CD4-positive, alpha-beta memory T cell (primary cell): ENCODE data around the gene TNP2. TPM values are rescaled to one million over a fixed set of nuclear protein-coding genes. Genes with fewer than 3 reads are reported as not detected.

Experiments used
- CTCF ChIA-PET: fragments of 350-600 bp; sonication (Branson Sonifier 250); formaldehyde crosslinking; loops from one replicate; lab custom pipeline; 2021; ENCODE audit warnings: inconsistent platforms; ENCODE audit not compliant: partially characterized antibody; lab: Charles Lee
- POLR2A ChIA-PET: fragments of 350-600 bp; sonication (Branson Sonifier 250); formaldehyde crosslinking; loops from one replicate; lab custom pipeline; 2021; ENCODE audit not compliant: partially characterized antibody; lab: Charles Lee
- DNase-seq, 5 donors: peaks; one replicate each; pipeline versions ENCODE4 v3.0.0 to v3.0.0-alpha.2; 2020 to 2022; ENCODE audit warnings: mixed read lengths in 1 of 5
- H3K27ac ChIP-seq: one replicate; pipeline ENCODE4 v1.7.0; 2013; ENCODE audit warnings: low read depth, low read length
- H3K27me3 ChIP-seq: 2 replicates; pipeline ENCODE4 v1.7.0; 2013; ENCODE audit warnings: mild to moderate bottlenecking, low read length, moderate library complexity; ENCODE audit not compliant: insufficient read depth
- H3K36me3 ChIP-seq: 2 replicates; pipeline ENCODE4 v1.7.0; 2013; ENCODE audit warnings: mild to moderate bottlenecking, low read length, moderate library complexity; ENCODE audit not compliant: insufficient read depth
- H3K4me1 ChIP-seq: 2 replicates; pipeline ENCODE4 v1.7.0; 2013; ENCODE audit warnings: mild to moderate bottlenecking, low read length, moderate library complexity; ENCODE audit not compliant: insufficient read depth
- H3K4me3 ChIP-seq, 2 donors: one replicate each; pipeline ENCODE4 v1.7.0; 2013; ENCODE audit warnings: low read length in 2 of 2, mild to moderate bottlenecking in 1 of 2
- H3K9me3 ChIP-seq, 2 donors: one replicate each; pipeline ENCODE4 v1.7.0; 2013; ENCODE audit warnings: low read length in 2 of 2, control low read depth in 1 of 2; ENCODE audit not compliant: control insufficient read depth in 1 of 2
- H3K27ac Mint-ChIP-seq, 7 donors: one replicate each; pipeline ENCODE4 v1.8.0; 2020 to 2021; ENCODE audit warnings: mixed read lengths in 7 of 7, mild to moderate bottlenecking in 6 of 7, inconsistent platforms in 3 of 7, moderate library complexity in 3 of 7
- H3K27me3 Mint-ChIP-seq, 2 donors: one replicate each; pipeline ENCODE4 v1.8.0; 2020 to 2021; ENCODE audit warnings: mixed read lengths in 2 of 2
- H3K36me3 Mint-ChIP-seq, 2 donors: one replicate each; pipeline ENCODE4 v1.8.0; 2020 to 2021; ENCODE audit warnings: mixed read lengths in 2 of 2, inconsistent platforms in 1 of 2, mild to moderate bottlenecking in 1 of 2
- H3K4me1 Mint-ChIP-seq, 4 donors: one replicate each; pipeline ENCODE4 v1.8.0; 2020 to 2021; ENCODE audit warnings: mixed read lengths in 4 of 4, mild to moderate bottlenecking in 1 of 4
- H3K4me3 Mint-ChIP-seq, 8 donors: one replicate each; pipeline ENCODE4 v1.8.0; 2020 to 2021; ENCODE audit warnings: mixed read lengths in 8 of 8, mild to moderate bottlenecking in 7 of 8, moderate library complexity in 6 of 8, inconsistent platforms in 3 of 8
- H3K9me3 Mint-ChIP-seq, 8 donors: one replicate each; pipeline ENCODE4 v1.8.0; 2020 to 2021; ENCODE audit warnings: mixed read lengths in 8 of 8, mild to moderate bottlenecking in 5 of 8, inconsistent platforms in 3 of 8, moderate library complexity in 1 of 8
- intact Hi-C: fragments of 100-400 bp; cut with micrococcal nuclease; formaldehyde crosslinking; loops from one replicate; pipeline ENCODE4 v1.15.1; 2023
- polyA plus RNA-seq, 2 donors: library from polyadenylated mRNA; unstranded; fragments of 300-500 nt; fragmentation: Illumina TruSeq; gene quantifications; one replicate each; pipeline ENCODE4 v1.2.3, GENCODE V29; 2021
- total RNA-seq, 2 experiments: library from RNA; stranded (reverse); gene quantifications; one replicate each; pipeline ENCODE4 v1.2.3, GENCODE V29; 2021

TNP2 gene
- total and polyA plus RNA-seq, 4 experiments from 2014 or later = not detected

DNA sequence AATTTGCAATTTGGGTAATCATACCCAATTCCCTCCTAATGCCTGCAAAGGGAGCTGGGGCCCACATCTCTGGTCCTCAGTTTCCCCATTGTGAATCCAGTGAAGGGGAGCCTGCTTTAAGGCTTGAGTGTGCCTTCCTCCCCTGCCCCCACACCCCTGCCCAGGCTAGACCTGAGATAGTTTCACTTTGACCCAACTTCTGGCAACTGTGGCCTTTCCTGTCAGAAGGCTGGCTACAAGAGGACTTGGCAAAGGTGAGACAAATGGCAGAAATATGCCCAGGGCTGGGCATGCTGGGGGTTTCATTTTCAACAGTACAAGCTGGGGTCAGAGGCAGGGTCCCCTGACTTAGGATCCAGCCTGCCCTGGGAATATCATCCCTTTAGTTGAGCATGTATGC, 23.1 kb downstream of the TNP2 start:
- no peak for DNase-seq
- no peak overlapping the region for H3K4me3 Mint-ChIP-seq
- peaks cover 0 to 8% of the 10 kb centered on the region in 2 donors for H3K36me3 Mint-ChIP-seq
- H3K9me3 Mint-ChIP-seq = peaks cover 0 to 2% (median 0%) of the 10 kb centered on the region in 8 donors
- intact Hi-C loops = no loop called here
- peaks cover 7% of the 10 kb centered on the region for H3K4me1 ChIP-seq
- H3K27ac Mint-ChIP-seq = no peak overlapping the region
- no peaks in the 10 kb centered on the region for H3K27me3 ChIP-seq
- no peak overlapping the region for H3K4me3 ChIP-seq
- H3K4me1 Mint-ChIP-seq = peaks cover 5 to 22% (median 7%) of the 10 kb centered on the region in 4 donors
- H3K9me3 ChIP-seq = no peaks in the 10 kb centered on the region
- H3K27ac ChIP-seq = no peak overlapping the region
- ChIA-PET CTCF (interaction anchor here (0.9 to 1.8 kb wide), 3 partner anchors 9 to 429 kb away, joined by 3 to 17 read pairs (median 4); no protein-coding TSS in a partner anchor), POLR2A (interaction anchor here (1.4 to 2.9 kb wide), 2 partner anchors 8 to 13 kb away, joined by 8 to 9 read pairs; no protein-coding TSS in a partner anchor)
- H3K36me3 ChIP-seq = no peaks in the 10 kb centered on the region
- H3K27me3 Mint-ChIP-seq = no peaks in the 10 kb centered on the region

- Mint-ChIP-seq H3K36me3 (peaks cover 0 to 3% of the 10 kb centered on the region in 2 donors), H3K4me1 (peaks cover 4 to 15% (median 8%) of the 10 kb centered on the region in 4 donors), H3K9me3 (no peaks in the 10 kb centered on the region), H3K27me3 (no peaks in the 10 kb centered on the region), H3K4me3 (no peak overlapping the region), H3K27ac (peak overlapping the region in 3 of 7 donors; percentile 22 to 88 (median 72))
- Histone ChIP-seq H3K4me1 (peaks cover 15% of the 10 kb centered on the region), H3K36me3 (no peaks in the 10 kb centered on the region), H3K27me3 (no peaks in the 10 kb centered on the region), H3K4me3 (no peak overlapping the region), H3K27ac (no peak overlapping the region), H3K9me3 (no peaks in the 10 kb centered on the region)
- POLR2A ChIA-PET = interaction anchor here (1.4 kb wide), 1 partner anchor 9 kb away, joined by 8 read pairs; no protein-coding TSS in a partner anchor
- intact Hi-C loops = no loop called here
- CTCF ChIA-PET = interaction anchor here (1.8 kb wide), 1 partner anchor 10 kb away, joined by 17 read pairs; no protein-coding TSS in a partner anchor
- no peak for DNase-seq
Observed at GRCh38 chr16:11245222-11245737, 23.8 kb downstream of the TNP2 start.

- Mint-ChIP-seq H3K4me1 (peaks cover 7 to 13% (median 10%) of the 10 kb centered on the region in 4 donors), H3K4me3 (no peak overlapping the region), H3K36me3 (no peaks in the 10 kb centered on the region), H3K9me3 (no peaks in the 10 kb centered on the region), H3K27me3 (no peaks in the 10 kb centered on the region), H3K27ac (no peak overlapping the region)
- no peak overlapping the region for H3K27ac ChIP-seq
- no peaks in the 10 kb centered on the region for H3K36me3 ChIP-seq
- H3K9me3 ChIP-seq = no peaks in the 10 kb centered on the region
- ChIA-PET POLR2A (interaction anchor here (0.8 to 1.2 kb wide), 2 partner anchors 9 to 12 kb away, joined by 3 to 5 read pairs; no protein-coding TSS in a partner anchor), CTCF (interaction anchor here (1.6 kb wide), 1 partner anchor 279 kb away, joined by 3 read pairs; no protein-coding TSS in a partner anchor)
- intact Hi-C loops = no loop called here
- no peak overlapping the region for H3K4me3 ChIP-seq
- no peaks in the 10 kb centered on the region for H3K27me3 ChIP-seq
- peaks cover 24% of the 10 kb centered on the region for H3K4me1 ChIP-seq
- no peak for DNase-seq
Observed at GRCh38 chr16:11242658-11243057, 26.5 kb downstream of the TNP2 start.

- CTCF ChIA-PET = interaction anchor here (1.3 to 1.6 kb wide), 2 partner anchors 13 to 278 kb away, joined by 3 to 6 read pairs; no protein-coding TSS in a partner anchor
- Histone ChIP-seq H3K27ac (no peak overlapping the region), H3K4me3 (no peak overlapping the region), H3K36me3 (no peaks in the 10 kb centered on the region), H3K27me3 (no peaks in the 10 kb centered on the region), H3K9me3 (no peaks in the 10 kb centered on the region), H3K4me1 (peaks cover 24% of the 10 kb centered on the region)
- Mint-ChIP-seq H3K4me1 (peaks cover 6 to 13% (median 11%) of the 10 kb centered on the region in 4 donors), H3K27me3 (no peaks in the 10 kb centered on the region), H3K36me3 (no peaks in the 10 kb centered on the region), H3K27ac (no peak overlapping the region), H3K9me3 (no peaks in the 10 kb centered on the region), H3K4me3 (no peak overlapping the region)
- no peak for DNase-seq
- intact Hi-C loops = no loop called here
- POLR2A ChIA-PET = interaction anchor here (0.8 to 1.6 kb wide), 5 partner anchors 10 to 17 kb away, joined by 3 to 20 read pairs (median 6); partner anchors contain the start of gene SOCS1
Observed at GRCh38 chr16:11241480-11242204, 27.5 kb downstream of the TNP2 start.

GRCh38 chr16:11240636-11241473, 28.3 kb downstream of the TNP2 start:
- DNase-seq = no peak
- no peak overlapping the region for H3K4me3 ChIP-seq
- CTCF ChIA-PET = interaction anchor here (1.3 to 1.8 kb wide), 2 partner anchors 14 to 15 kb away, joined by 3 to 6 read pairs; partner anchors contain the start of gene SOCS1

GRCh38 chr16:11239644-11240632, 29.2 kb downstream of the TNP2 start:
- POLR2A ChIA-PET = interaction anchor here (1.3 to 1.6 kb wide), 4 partner anchors 12 to 18 kb away, joined by 3 to 20 read pairs (median 6); partner anchors contain the start of gene SOCS1
- intact Hi-C loops = no loop called here

More at GRCh38 chr16:11240636-11241473, 28.3 kb downstream of the TNP2 start:
- H3K4me1 ChIP-seq = peaks cover 24% of the 10 kb centered on the region
- no peaks in the 10 kb centered on the region for H3K9me3 ChIP-seq
- Mint-ChIP-seq H3K27me3 (no peaks in the 10 kb centered on the region), H3K9me3 (no peaks in the 10 kb centered on the region), H3K4me3 (peak overlapping the region in 7 of 8 donors; percentile 49 to 80 (median 66)), H3K27ac (peak overlapping the region in 5 of 7 donors; percentile 51 to 92 (median 75)), H3K36me3 (no peaks in the 10 kb centered on the region), H3K4me1 (peaks cover 4 to 13% (median 10%) of the 10 kb centered on the region in 4 donors)
- POLR2A ChIA-PET = interaction anchor here (1.3 to 1.6 kb wide), 4 partner anchors 11 to 18 kb away, joined by 3 to 20 read pairs (median 6); partner anchors contain the start of gene SOCS1
- H3K27ac ChIP-seq = no peak overlapping the region
- intact Hi-C loops = no loop called here
- no peaks in the 10 kb centered on the region for H3K36me3 ChIP-seq
- no peaks in the 10 kb centered on the region for H3K27me3 ChIP-seq

More at GRCh38 chr16:11239644-11240632, 29.2 kb downstream of the TNP2 start:
- H3K36me3 Mint-ChIP-seq = no peaks in the 10 kb centered on the region
- Histone ChIP-seq H3K9me3 (no peaks in the 10 kb centered on the region), H3K36me3 (no peaks in the 10 kb centered on the region), H3K27me3 (no peaks in the 10 kb centered on the region), H3K27ac (no peak overlapping the region), H3K4me3 (no peak overlapping the region), H3K4me1 (peaks cover 30% of the 10 kb centered on the region)
- peak overlapping the region in 6 of 7 donors; percentile 25 to 81 (median 60) for H3K27ac Mint-ChIP-seq
- CTCF ChIA-PET = interaction anchor here (1.3 to 1.8 kb wide), 2 partner anchors 15 to 16 kb away, joined by 3 to 6 read pairs; partner anchors contain the start of gene SOCS1
- H3K27me3 Mint-ChIP-seq = no peaks in the 10 kb centered on the region
- no peak for DNase-seq
- H3K9me3 Mint-ChIP-seq = peaks cover 0 to 1% (median 0%) of the 10 kb centered on the region in 8 donors
- peaks cover 8 to 14% (median 13%) of the 10 kb centered on the region in 4 donors for H3K4me1 Mint-ChIP-seq
- peak overlapping the region in 5 of 8 donors; percentile 55 to 80 (median 69) for H3K4me3 Mint-ChIP-seq
